Activated CD4-positive, alpha-beta T cell treated with anti-CD3 and anti-CD28 coated beads for 36 hours (primary cell): ENCODE measurements around the gene EXT2. TPM values are rescaled to one million over a fixed set of nuclear protein-coding genes. Genes with fewer than 3 reads are reported as not detected.

Experiments
- ATAC-seq: fragments of 200-7000 bp; cut with Tn5 transposase; one replicate; pipeline ENCODE4 v1.10.0; 2021; ENCODE audit warnings: mild to moderate bottlenecking, moderate library complexity
- CTCF ChIA-PET: fragments of 350-600 bp; sonication (Branson Sonifier 250); formaldehyde crosslinking; loops from one replicate; lab custom pipeline; 2021; ENCODE audit warnings: antibody characterized with exemption; lab: Charles Lee
- POLR2A ChIA-PET: fragments of 350-600 bp; sonication (Branson Sonifier 250); formaldehyde crosslinking; loops from one replicate; lab custom pipeline; 2021; ENCODE audit warnings: antibody characterized with exemption, inconsistent platforms; lab: Charles Lee
- DNase-seq: peaks from one replicate; pipeline ENCODE4 v3.0.0-alpha.2; 2020
- H3K27ac Mint-ChIP-seq: one replicate; pipeline ENCODE4 v1.8.0; 2021; ENCODE audit warnings: mixed read lengths
- H3K27me3 Mint-ChIP-seq: one replicate; pipeline ENCODE4 v1.8.0; 2021; ENCODE audit warnings: mixed read lengths
- H3K36me3 Mint-ChIP-seq: one replicate; pipeline ENCODE4 v1.8.0; 2021; ENCODE audit warnings: low read depth, mixed read lengths
- H3K4me1 Mint-ChIP-seq: one replicate; pipeline ENCODE4 v1.8.0; 2021; ENCODE audit warnings: mixed read lengths
- H3K4me3 Mint-ChIP-seq: one replicate; pipeline ENCODE4 v1.8.0; 2021; ENCODE audit warnings: mild to moderate bottlenecking, moderate library complexity, mixed read lengths
- H3K9me3 Mint-ChIP-seq: one replicate; pipeline ENCODE4 v1.8.0; 2021; ENCODE audit warnings: low read depth, mixed read lengths
- intact Hi-C, 2 experiments: fragments of 100-400 bp; cut with DNase I in 1 of 2; cut with micrococcal nuclease in 1 of 2; formaldehyde crosslinking; loops; one replicate each; pipeline versions ENCODE4 v1.14.2 to v1.15.1; 2022 to 2024; cut with DNase I, micrococcal nuclease
- total RNA-seq, 2 experiments: library from RNA; stranded (reverse); gene quantifications; one replicate each; pipeline ENCODE4 v1.2.3, GENCODE V29; 2021

The EXT2 gene
- total RNA-seq, 2 experiments from 2014 or later = 18.4 to 20.6 TPM

DNA sequence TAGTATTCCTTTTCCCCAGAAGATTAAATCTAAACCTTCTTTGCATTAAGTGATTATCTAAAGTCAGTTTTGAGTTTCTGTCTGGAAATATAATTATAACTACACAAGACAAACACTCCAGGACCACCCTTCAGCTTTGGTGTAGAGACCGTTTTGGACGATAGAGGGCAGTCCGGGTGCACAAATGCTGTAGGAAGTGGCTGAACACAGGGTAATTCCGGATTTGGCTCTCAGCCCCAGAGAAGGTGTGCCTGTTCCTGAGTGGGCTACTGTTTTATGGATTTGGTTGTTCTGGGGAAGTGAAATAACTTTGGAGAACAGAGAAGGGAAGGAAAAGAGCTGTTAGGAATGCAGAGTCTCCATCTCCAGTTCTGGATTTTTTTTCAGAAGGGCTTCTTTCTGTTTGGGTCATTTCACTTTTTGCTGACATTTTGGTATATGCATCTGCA, 14.8 kb downstream of the EXT2 start:
- ATAC-seq (peak; percentile 94), DNase-seq (peak; percentile 76)
- intact Hi-C loops = loop anchor here (1.0 to 10.0 kb wide), 2 partner anchors 175 to 428 kb away; no protein-coding TSS in a partner anchor
- no peak overlapping the region for H3K4me3 Mint-ChIP-seq
- no peaks in the 10 kb centered on the region for H3K27me3 Mint-ChIP-seq
- H3K4me1 Mint-ChIP-seq = peaks cover 9% of the 10 kb centered on the region
- ChIA-PET CTCF (interaction anchor here (0.6 to 1.9 kb wide), 11 partner anchors 10 to 1769 kb away, joined by 3 to 6 read pairs (median 3); partner anchors contain the start of gene EXT2), POLR2A (no interaction called here)
- no peaks in the 10 kb centered on the region for H3K9me3 Mint-ChIP-seq
- H3K36me3 Mint-ChIP-seq = peaks cover 25% of the 10 kb centered on the region
- peak overlapping the region; percentile 48 for H3K27ac Mint-ChIP-seq

DNA sequence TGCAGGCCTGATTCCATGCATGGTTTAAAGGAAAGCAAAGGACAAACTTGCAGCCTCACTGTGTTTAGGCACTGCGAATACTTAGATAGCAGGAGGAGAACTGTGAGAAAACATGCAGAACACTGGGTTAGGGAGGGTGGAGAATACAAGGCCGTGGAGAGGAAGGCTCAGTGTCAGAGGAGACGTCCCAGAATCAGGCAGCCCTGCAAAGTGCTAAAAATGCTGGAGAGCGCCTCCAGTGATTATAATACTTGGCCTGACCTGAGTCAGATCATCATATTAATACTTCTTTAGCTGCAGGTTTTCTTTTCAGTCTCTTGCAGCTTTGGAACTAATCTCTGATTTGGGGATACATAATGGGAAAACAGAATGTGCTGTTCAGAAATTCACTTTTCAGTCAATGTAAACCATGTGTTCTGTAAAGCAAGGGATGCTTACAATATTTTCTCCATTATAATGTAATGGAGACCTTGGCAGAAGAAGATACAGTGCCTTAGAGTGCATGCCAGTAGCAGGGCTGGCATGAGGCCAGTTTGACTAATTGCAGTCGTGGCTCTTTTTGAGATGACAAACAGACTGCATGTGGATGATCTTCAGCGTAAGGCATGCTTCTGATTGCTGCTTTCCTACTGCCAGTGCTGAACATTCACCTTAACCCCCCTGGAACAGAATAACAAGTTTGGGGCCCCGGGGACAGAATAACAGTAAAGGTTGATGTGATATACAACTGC, 16.8 kb downstream of the EXT2 start:
- Mint-ChIP-seq H3K27me3 (no peaks in the 10 kb centered on the region), H3K9me3 (no peaks in the 10 kb centered on the region), H3K4me1 (peaks cover 9% of the 10 kb centered on the region), H3K27ac (no peak overlapping the region), H3K4me3 (no peak overlapping the region), H3K36me3 (peaks cover 41% of the 10 kb centered on the region)
- POLR2A ChIA-PET = no interaction called here
- no peak for ATAC-seq
- intact Hi-C loops = loop anchor here in 1 of 2 experiments (10.0 kb wide), 1 partner anchor 173 kb away; no protein-coding TSS in a partner anchor
- CTCF ChIA-PET = interaction anchor here (0.7 kb wide), 1 partner anchor 160 kb away, joined by 3 read pairs; no protein-coding TSS in a partner anchor
- peak; percentile 51 for DNase-seq

DNA sequence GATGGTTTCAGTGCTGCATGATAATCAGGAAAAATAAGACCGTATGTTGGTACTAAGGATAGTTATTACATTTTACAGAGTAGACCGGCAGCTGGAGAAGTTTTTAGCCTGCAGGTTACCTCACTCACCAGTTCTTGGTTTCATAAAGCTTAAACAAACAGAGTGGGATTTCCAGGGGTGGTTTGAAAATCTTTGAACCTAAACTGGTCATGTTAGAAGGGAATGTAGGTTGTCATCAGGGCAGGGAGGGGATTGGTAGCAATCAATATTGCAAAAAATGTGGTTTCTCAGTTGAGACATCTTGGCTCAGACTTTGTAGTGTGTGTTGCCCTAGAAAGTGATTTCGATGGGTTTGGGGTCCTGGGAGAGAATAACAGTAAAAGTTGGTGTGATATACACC, 17.5 kb downstream of the EXT2 start:
- peaks cover 44% of the 10 kb centered on the region for H3K36me3 Mint-ChIP-seq
- ChIA-PET POLR2A (no interaction called here), CTCF (interaction anchor here (0.6 kb wide), 1 partner anchor 414 kb away, joined by 3 read pairs; no protein-coding TSS in a partner anchor)
- no peak overlapping the region for H3K27ac Mint-ChIP-seq
- H3K4me1 Mint-ChIP-seq = peaks cover 9% of the 10 kb centered on the region
- intact Hi-C loops = loop anchor here in 1 of 2 experiments (10.0 kb wide), 1 partner anchor 172 kb away; no protein-coding TSS in a partner anchor
- H3K9me3 Mint-ChIP-seq = no peaks in the 10 kb centered on the region
- ATAC-seq (no peak), DNase-seq (no peak)
- H3K4me3 Mint-ChIP-seq = no peak overlapping the region
- H3K27me3 Mint-ChIP-seq = no peaks in the 10 kb centered on the region

DNA sequence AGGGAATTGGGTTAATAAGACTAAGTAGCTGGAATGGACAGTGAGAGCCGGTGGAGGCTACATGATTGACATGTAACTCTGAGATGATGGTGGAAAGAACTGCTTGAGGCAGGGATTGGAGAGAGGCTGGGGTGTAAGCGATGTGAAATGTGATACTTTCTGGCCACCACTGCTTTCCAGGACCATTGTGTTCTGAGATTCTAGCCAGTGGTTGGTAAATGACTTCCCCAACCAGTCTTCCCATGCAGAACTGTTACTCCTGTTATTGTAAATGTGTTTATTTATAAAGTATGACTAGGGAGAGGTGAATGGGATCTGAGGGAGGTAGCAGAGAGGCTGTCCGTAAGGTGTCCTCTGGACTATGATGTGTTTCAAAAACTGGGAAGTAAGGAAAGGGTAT, 18.1 kb downstream of the EXT2 start:
- ATAC-seq (no peak), DNase-seq (no peak)
- Mint-ChIP-seq H3K36me3 (peaks cover 42% of the 10 kb centered on the region), H3K4me3 (no peak overlapping the region), H3K9me3 (no peaks in the 10 kb centered on the region), H3K4me1 (peaks cover 9% of the 10 kb centered on the region), H3K27me3 (no peaks in the 10 kb centered on the region), H3K27ac (no peak overlapping the region)
- ChIA-PET POLR2A (no interaction called here), CTCF (interaction anchor here (0.6 kb wide), 1 partner anchor 413 kb away, joined by 3 read pairs; no protein-coding TSS in a partner anchor)
- intact Hi-C loops = loop anchor here in 1 of 2 experiments (10.0 kb wide), 1 partner anchor 171 kb away; no protein-coding TSS in a partner anchor

DNA sequence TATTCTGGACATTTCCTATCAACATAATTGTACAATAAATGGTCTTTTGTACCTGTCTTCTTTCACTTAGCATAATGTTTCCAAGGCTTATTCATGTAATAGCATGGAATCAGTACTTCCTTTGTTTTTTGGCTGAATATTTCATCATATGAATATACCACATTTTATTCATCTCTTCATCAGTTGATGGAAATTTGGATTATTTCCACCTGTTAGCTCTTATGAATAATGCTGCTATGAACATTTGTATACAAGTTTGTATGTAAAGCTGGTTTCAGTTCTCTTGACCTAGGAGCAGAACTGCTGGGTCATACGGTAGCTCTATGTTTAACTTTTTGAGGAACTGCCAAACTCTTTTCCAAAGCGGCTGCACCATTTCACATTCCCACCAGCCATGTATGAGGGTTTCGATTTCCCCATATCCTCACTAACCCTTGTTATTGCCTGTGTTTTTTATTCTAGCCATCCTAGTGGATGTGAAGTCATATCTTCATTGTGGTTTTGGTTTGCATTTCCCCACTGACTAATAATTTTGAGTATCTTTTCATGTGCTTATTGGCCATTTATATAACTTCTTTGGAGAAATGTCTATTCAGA, 20.9 kb downstream of the EXT2 start:
- Mint-ChIP-seq H3K9me3 (no peaks in the 10 kb centered on the region), H3K27me3 (no peaks in the 10 kb centered on the region), H3K36me3 (peaks cover 40% of the 10 kb centered on the region), H3K27ac (no peak overlapping the region), H3K4me3 (no peak overlapping the region), H3K4me1 (peaks cover 4% of the 10 kb centered on the region)
- POLR2A ChIA-PET = interaction anchor here (0.6 to 1.2 kb wide), 2 partner anchors 26 to 832 kb away, joined by 3 to 5 read pairs; no protein-coding TSS in a partner anchor
- CTCF ChIA-PET = interaction anchor here (1.8 to 2.1 kb wide), 2 partner anchors 11 to 22 kb away, joined by 7 to 8 read pairs; no protein-coding TSS in a partner anchor
- DNase-seq (no peak), ATAC-seq (no peak)
- intact Hi-C loops = loop anchor here in 1 of 2 experiments (10.0 kb wide), 1 partner anchor 168 kb away; no protein-coding TSS in a partner anchor

DNA sequence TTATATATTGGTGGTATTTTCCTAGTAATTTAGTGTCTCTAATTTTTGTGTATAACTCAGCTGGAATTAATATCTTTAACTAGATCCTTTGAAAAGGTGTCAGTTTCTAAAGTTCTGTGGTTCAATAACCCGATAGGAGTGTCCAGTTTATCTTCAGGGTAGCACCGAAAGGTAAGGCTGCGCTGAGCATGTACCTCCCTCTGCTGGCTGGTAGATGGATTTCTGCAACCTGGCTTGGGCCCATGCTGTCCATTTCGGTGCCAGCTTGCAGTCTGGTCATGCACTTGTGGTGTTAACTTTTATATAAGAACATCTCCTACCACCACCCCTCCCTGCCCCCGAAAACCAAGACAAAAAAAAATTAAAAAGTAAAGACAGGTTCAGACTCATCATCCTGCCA, 24.7 kb downstream of the EXT2 start:
- intact Hi-C loops = no loop called here
- peaks cover 34% of the 10 kb centered on the region for H3K36me3 Mint-ChIP-seq
- CTCF ChIA-PET = interaction anchor here (0.7 to 2.2 kb wide), 5 partner anchors 10 to 105 kb away, joined by 3 to 11 read pairs (median 3); partner anchors contain the start of gene EXT2

DNA sequence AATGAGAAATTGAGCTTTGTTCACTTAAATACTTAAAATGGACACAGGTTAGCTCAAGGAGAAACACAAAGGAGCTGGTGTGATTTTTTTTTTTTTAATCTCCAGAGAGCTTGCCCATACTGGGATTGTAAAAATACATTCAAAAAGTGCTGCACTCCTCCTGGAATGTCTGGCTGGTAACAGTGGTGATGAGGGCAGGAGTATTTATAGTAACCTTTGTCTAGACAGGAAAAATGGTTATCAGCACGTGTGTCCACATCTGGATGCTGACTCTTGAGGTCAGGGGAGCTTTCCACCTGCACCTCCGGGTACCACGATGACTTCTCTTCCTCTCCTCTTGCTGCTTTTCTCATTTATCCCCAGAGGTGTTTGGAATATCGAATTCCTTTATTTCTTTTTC, 30.1 kb downstream of the EXT2 start:
- Mint-ChIP-seq H3K9me3 (no peaks in the 10 kb centered on the region), H3K36me3 (peaks cover 36% of the 10 kb centered on the region), H3K4me1 (no peaks in the 10 kb centered on the region), H3K27me3 (no peaks in the 10 kb centered on the region), H3K4me3 (no peak overlapping the region), H3K27ac (no peak overlapping the region)
- ChIA-PET CTCF (interaction anchor here (1.2 kb wide), 1 partner anchor 16 kb away, joined by 3 read pairs; no protein-coding TSS in a partner anchor), POLR2A (no interaction called here)
- intact Hi-C loops = loop anchor here in 1 of 2 experiments (5.0 kb wide), 1 partner anchor 102 kb away; no protein-coding TSS in a partner anchor
- DNase-seq = no peak
- no peak for ATAC-seq

More for the DNA sequence above, 24.7 kb downstream of the EXT2 start:
- H3K27me3 Mint-ChIP-seq = no peaks in the 10 kb centered on the region
- no peak overlapping the region for H3K4me3 Mint-ChIP-seq
- POLR2A ChIA-PET = no interaction called here
- H3K9me3 Mint-ChIP-seq = no peaks in the 10 kb centered on the region
- no peaks in the 10 kb centered on the region for H3K4me1 Mint-ChIP-seq
- ATAC-seq (no peak), DNase-seq (peak; percentile 13)
- no peak overlapping the region for H3K27ac Mint-ChIP-seq

DNA sequence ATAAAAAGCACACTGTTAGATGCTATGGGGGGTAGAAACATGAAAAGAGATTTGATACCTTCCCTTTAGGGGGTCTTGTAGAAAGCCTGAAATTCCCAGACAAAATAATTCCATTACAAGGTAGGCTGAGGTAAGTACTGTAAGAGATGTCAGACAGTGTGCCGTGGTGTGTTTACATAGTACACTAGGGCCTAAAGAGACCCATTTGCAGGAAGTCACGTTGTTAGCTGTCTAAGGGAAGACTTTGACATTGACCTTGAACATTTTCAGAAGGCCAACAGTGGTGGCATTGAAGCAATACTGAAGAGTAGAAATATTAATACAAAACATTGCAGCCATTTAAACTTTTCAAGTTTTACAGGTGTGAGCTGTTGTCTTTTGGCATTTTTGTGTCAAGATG, 30.8 kb downstream of the EXT2 start:
- H3K27ac Mint-ChIP-seq = no peak overlapping the region
- H3K27me3 Mint-ChIP-seq = no peaks in the 10 kb centered on the region
- no peaks in the 10 kb centered on the region for H3K4me1 Mint-ChIP-seq
- H3K9me3 Mint-ChIP-seq = no peaks in the 10 kb centered on the region
- H3K36me3 Mint-ChIP-seq = peaks cover 38% of the 10 kb centered on the region
- no peak for ATAC-seq
- no peak for DNase-seq
- CTCF ChIA-PET = no interaction called here
- no peak overlapping the region for H3K4me3 Mint-ChIP-seq
- intact Hi-C loops = loop anchor here in 1 of 2 experiments (5.0 kb wide), 1 partner anchor 101 kb away; no protein-coding TSS in a partner anchor
- POLR2A ChIA-PET = no interaction called here

DNA sequence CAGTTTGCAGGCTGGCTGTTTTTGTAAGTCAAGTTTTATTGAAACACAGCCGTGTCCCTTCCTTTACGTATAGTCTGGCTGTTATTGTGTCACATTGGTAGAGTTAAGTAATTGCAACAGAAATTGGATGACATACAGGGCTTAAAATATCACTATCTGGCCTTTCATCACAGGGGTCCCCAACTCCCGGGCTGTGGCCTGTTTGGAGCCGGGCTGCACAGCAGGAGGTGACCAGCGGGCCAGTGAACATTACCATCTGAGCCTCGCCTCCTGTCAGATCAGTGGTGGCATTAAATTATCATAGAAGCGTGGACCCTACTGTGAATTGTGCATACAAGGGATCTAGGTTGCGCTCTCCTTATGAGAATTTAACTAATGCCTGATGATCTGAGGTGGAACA, 31.7 kb downstream of the EXT2 start:
- intact Hi-C loops = loop anchor here in 1 of 2 experiments (5.0 kb wide), 1 partner anchor 100 kb away; no protein-coding TSS in a partner anchor
- DNase-seq (no peak), ATAC-seq (no peak)
- POLR2A ChIA-PET = no interaction called here
- H3K9me3 Mint-ChIP-seq = no peaks in the 10 kb centered on the region
- CTCF ChIA-PET = no interaction called here
- H3K27ac Mint-ChIP-seq = no peak overlapping the region
- no peaks in the 10 kb centered on the region for H3K4me1 Mint-ChIP-seq
- H3K27me3 Mint-ChIP-seq = no peaks in the 10 kb centered on the region
- peaks cover 38% of the 10 kb centered on the region for H3K36me3 Mint-ChIP-seq
- no peak overlapping the region for H3K4me3 Mint-ChIP-seq

DNA sequence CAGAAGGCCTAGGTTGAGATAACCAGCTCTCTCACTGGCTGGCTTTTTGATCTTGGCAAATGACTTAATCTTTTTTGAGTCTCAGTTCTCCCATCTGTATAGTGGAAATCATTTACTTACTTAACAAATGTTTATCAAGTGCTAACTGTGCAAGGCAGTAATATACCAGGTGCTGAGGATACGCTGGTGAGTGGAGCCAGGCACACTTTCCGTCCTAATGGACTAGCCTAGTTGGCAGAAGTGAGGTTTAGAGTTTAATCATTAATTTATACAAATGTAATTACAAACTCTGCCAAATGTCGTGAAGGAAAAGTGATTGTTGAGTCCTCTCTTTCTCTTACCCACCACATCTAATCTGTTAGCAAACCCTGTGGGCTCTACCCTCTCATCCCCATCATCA, 33.3 kb downstream of the EXT2 start:
- Mint-ChIP-seq H3K4me1 (no peaks in the 10 kb centered on the region), H3K9me3 (no peaks in the 10 kb centered on the region), H3K27ac (no peak overlapping the region), H3K36me3 (peaks cover 38% of the 10 kb centered on the region), H3K4me3 (no peak overlapping the region), H3K27me3 (no peaks in the 10 kb centered on the region)
- CTCF ChIA-PET = no interaction called here
- intact Hi-C loops = loop anchor here in 1 of 2 experiments (5.0 kb wide), 1 partner anchor 99 kb away; no protein-coding TSS in a partner anchor
- POLR2A ChIA-PET = no interaction called here
- DNase-seq = no peak
- ATAC-seq = no peak

DNA sequence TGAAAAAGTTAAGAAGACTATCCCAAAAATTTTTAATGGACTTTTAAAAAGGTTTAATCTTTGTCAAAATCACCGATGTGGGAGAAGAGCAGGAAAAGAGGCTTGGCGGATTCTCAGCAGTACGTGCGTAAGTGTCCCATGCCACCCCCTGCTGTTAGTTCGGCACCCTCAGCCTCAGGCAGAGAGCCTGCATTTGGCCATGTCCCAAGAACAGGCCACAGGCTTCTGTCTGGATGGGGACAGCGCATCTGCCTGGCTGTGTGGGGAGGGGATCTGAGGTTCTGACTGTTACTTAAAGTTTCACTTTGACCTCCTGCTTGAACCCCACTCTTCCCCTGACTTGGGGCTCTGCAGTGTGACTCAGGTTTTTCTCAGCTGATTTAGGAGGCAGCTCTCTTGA, 35.3 kb downstream of the EXT2 start:
- POLR2A ChIA-PET = no interaction called here
- DNase-seq (no peak), ATAC-seq (no peak)
- Mint-ChIP-seq H3K4me3 (no peak overlapping the region), H3K4me1 (no peaks in the 10 kb centered on the region), H3K27ac (no peak overlapping the region), H3K27me3 (no peaks in the 10 kb centered on the region), H3K9me3 (no peaks in the 10 kb centered on the region), H3K36me3 (peaks cover 28% of the 10 kb centered on the region)
- CTCF ChIA-PET = no interaction called here
- intact Hi-C loops = no loop called here
